HG02623 (cell line): Measurements from ENCODE around the gene ASTN2.
"Not testable (repeated sequence)": the region's sequence is repeated elsewhere in the genome, so short reads cannot be mapped to it uniquely, and the experiment has no call there.

Experiments used
- ATAC-seq: cut with Tn5 transposase; IDR thresholded peaks from one replicate; pipeline ENCODE4 v1.9.1; 2021; ENCODE audit warnings: moderate library complexity; ENCODE audit not compliant: unreplicated experiment

Gene ASTN2

GRCh38 chr9:116891424-116891823 is 523.4 kb downstream of the ASTN2 start:
- no peak for ATAC-seq

GRCh38 chr9:116888476-116888875 is 526.4 kb downstream of the ASTN2 start:
- ATAC-seq = not testable (repeated sequence)

- no peak for ATAC-seq
Measured at GRCh38 chr9:116888066-116888465, 526.8 kb downstream of the ASTN2 start.

GRCh38 chr9:116883676-116884075 is 531.2 kb downstream of the ASTN2 start:
- no peak for ATAC-seq

- no peak for ATAC-seq
Measured at GRCh38 chr9:116877072-116877471, 537.8 kb downstream of the ASTN2 start.

GRCh38 chr9:116875576-116875975 is 539.3 kb downstream of the ASTN2 start:
- no peak for ATAC-seq

GRCh38 chr9:116873937-116874914 is 540.6 kb downstream of the ASTN2 start:
- no peak for ATAC-seq

- ATAC-seq = no peak
Measured at GRCh38 chr9:116873491-116873890, 541.4 kb downstream of the ASTN2 start.

GRCh38 chr9:116870566-116870965 is 544.3 kb downstream of the ASTN2 start:
- no peak for ATAC-seq

GRCh38 chr9:116868201-116868600 is 546.7 kb downstream of the ASTN2 start:
- ATAC-seq = no peak

- no peak for ATAC-seq
Measured at GRCh38 chr9:116861321-116861720, 553.5 kb downstream of the ASTN2 start.

GRCh38 chr9:116860509-116861120 is 554.2 kb downstream of the ASTN2 start:
- peak; percentile 69 for ATAC-seq

- no peak for ATAC-seq
Measured at GRCh38 chr9:116859763-116860162, 555.1 kb downstream of the ASTN2 start.

- ATAC-seq = no peak
Measured at GRCh38 chr9:116857321-116857720, 557.5 kb downstream of the ASTN2 start.

- no peak for ATAC-seq
Measured at GRCh38 chr9:116855881-116856662, 558.8 kb downstream of the ASTN2 start.

- ATAC-seq = no peak
Measured at GRCh38 chr9:116849721-116850120, 565.1 kb downstream of the ASTN2 start.

GRCh38 chr9:116844621-116845020 is 570.2 kb downstream of the ASTN2 start:
- no peak for ATAC-seq

- no peak for ATAC-seq
Measured at GRCh38 chr9:116843863-116844620, 570.8 kb downstream of the ASTN2 start.

- ATAC-seq = no peak
Measured at GRCh38 chr9:116842658-116843057, 572.2 kb downstream of the ASTN2 start.

GRCh38 chr9:116838468-116838867 is 576.4 kb downstream of the ASTN2 start:
- ATAC-seq = not testable (repeated sequence)
